Activated CD4-positive, CD25-positive, alpha-beta regulatory T cell treated with anti-CD3 and anti-CD28 coated beads, Interleukin-2, amount 50 U/mL, for 72 hours (primary cell): ENCODE measurements around the gene NCBP3.
A peak's percentile ranks its signal among the peaks of the same experiment; 100 is the strongest.
"Not testable (repeated sequence)": the region's sequence is repeated elsewhere in the genome, so short reads cannot be mapped to it uniquely, and the experiment has no call there.

Source experiments
- DNase-seq: peaks from one replicate; pipeline ENCODE4 v3.0.0; 2021

Gene NCBP3

GRCh38 chr17:3846437-3847164, 555 bp upstream of the NCBP3 start:
- peak; percentile 29 for DNase-seq

- peak; percentile 51 for DNase-seq
These were observed 790 bp downstream of the NCBP3 start for GRCh38 chr17:3845291-3845620.

- not testable (repeated sequence) for DNase-seq
These were observed 1.5 kb downstream of the NCBP3 start for GRCh38 chr17:3844556-3844955.

GRCh38 chr17:3843935-3844516, 2.0 kb downstream of the NCBP3 start:
- DNase-seq, result no peak

- DNase-seq, result no peak
These were observed 7.8 kb downstream of the NCBP3 start for GRCh38 chr17:3838206-3838605.

GRCh38 chr17:3836551-3836950, 9.5 kb downstream of the NCBP3 start:
- no peak for DNase-seq

GRCh38 chr17:3835410-3836229, 10.4 kb downstream of the NCBP3 start:
- no peak for DNase-seq

GRCh38 chr17:3834811-3835210, 11.2 kb downstream of the NCBP3 start:
- no peak for DNase-seq

- no peak for DNase-seq
These were observed 17.2 kb downstream of the NCBP3 start for GRCh38 chr17:3828852-3829232.

GRCh38 chr17:3828151-3828851, 17.7 kb downstream of the NCBP3 start:
- no peak for DNase-seq

GRCh38 chr17:3827124-3827773, 18.8 kb downstream of the NCBP3 start:
- DNase-seq, result peak; percentile 61

GRCh38 chr17:3826191-3826590, 19.9 kb downstream of the NCBP3 start:
- DNase-seq, result no peak

GRCh38 chr17:3821101-3821500, 24.9 kb downstream of the NCBP3 start:
- no peak for DNase-seq

- no peak for DNase-seq
These were observed 27.3 kb downstream of the NCBP3 start for GRCh38 chr17:3818786-3819185.

GRCh38 chr17:3817851-3818605, 28.0 kb downstream of the NCBP3 start:
- no peak for DNase-seq

- no peak for DNase-seq
These were observed 30.1 kb downstream of the NCBP3 start for GRCh38 chr17:3815925-3816324.

GRCh38 chr17:3815122-3815521, 30.9 kb downstream of the NCBP3 start:
- DNase-seq, result no peak

- DNase-seq, result no peak
These were observed 31.7 kb downstream of the NCBP3 start for GRCh38 chr17:3814361-3814760.

- DNase-seq, result no peak
These were observed 32.9 kb downstream of the NCBP3 start for GRCh38 chr17:3813171-3813570.

GRCh38 chr17:3812771-3813170, 33.3 kb downstream of the NCBP3 start:
- DNase-seq, result no peak

- DNase-seq, result no peak
These were observed 33.8 kb downstream of the NCBP3 start for GRCh38 chr17:3812284-3812683.

- DNase-seq, result no peak
These were observed 36.0 kb downstream of the NCBP3 start for GRCh38 chr17:3810019-3810418.
